Keratinocyte (primary cell): ENCODE data around the gene F12. TPM values are rescaled to one million over a fixed set of nuclear protein-coding genes. Genes with fewer than 3 reads are reported as not detected.

Experiments used
- DNase-seq: peaks from one replicate; pipeline ENCODE4 v3.0.0-alpha.2; 2011; ENCODE audit warnings: low read depth, missing footprints, low spot score
- FAIRE-seq: peaks from 2 replicates; lab custom pipeline; 2011; peaks lifted over from hg19 to GRCh38; lab: Jason Lieb, UNC
- H2AFZ ChIP-seq: 2 replicates; pipeline ENCODE4 v1.6.0; 2012; ENCODE audit warnings: low read length, control low read depth, inconsistent platforms; ENCODE audit not compliant: control insufficient read depth
- H3K27ac ChIP-seq: 2 replicates; pipeline ENCODE4 v1.5.1; 2011; ENCODE audit warnings: low read length; ENCODE audit not compliant: control insufficient read depth, insufficient read depth
- H3K27me3 ChIP-seq: 3 replicates; pipeline ENCODE4 v1.6.0; 2011; ENCODE audit warnings: low read length; ENCODE audit not compliant: control insufficient read depth, insufficient read depth; ENCODE audit errors: extremely low read depth
- H3K36me3 ChIP-seq, 2 experiments: 2 replicates in 1 of 2; 3 replicates in 1 of 2; pipeline ENCODE4 v1.5.1; 2011; ENCODE audit warnings: low read length in 2 of 2, mild to moderate bottlenecking in 1 of 2; ENCODE audit not compliant: control insufficient read depth in 2 of 2, insufficient read depth in 2 of 2; ENCODE audit errors: extremely low read depth in 1 of 2
- H3K4me1 ChIP-seq: 3 replicates; pipeline ENCODE4 v1.5.1; 2011; ENCODE audit warnings: low read length; ENCODE audit not compliant: control insufficient read depth, insufficient read depth; ENCODE audit errors: extremely low read depth
- H3K4me2 ChIP-seq: 3 replicates; pipeline ENCODE4 v1.6.0; 2011; ENCODE audit warnings: low read depth, low read length; ENCODE audit not compliant: control insufficient read depth, insufficient read depth; ENCODE audit errors: extremely low read depth
- H3K4me3 ChIP-seq, 3 experiments: fragments of 200-600 bp in 1 of 3; sonication (generic) in 1 of 3; 2 replicates in 2 of 3; 3 replicates in 1 of 3; pipeline ENCODE4 v1.5.1; 2011 to 2016; ENCODE audit warnings: low read length in 3 of 3, mild to moderate bottlenecking in 3 of 3, control low read depth in 2 of 3, inconsistent platforms in 1 of 3, low read depth in 1 of 3, mixed read lengths in 1 of 3, mixed run types in 1 of 3, moderate library complexity in 1 of 3; ENCODE audit not compliant: control insufficient read depth in 2 of 3, insufficient read depth in 2 of 3; ENCODE audit errors: extremely low read depth in 1 of 3
- H3K79me2 ChIP-seq: 2 replicates; pipeline ENCODE4 v1.6.0; 2012; ENCODE audit warnings: low read length; ENCODE audit not compliant: control insufficient read depth, insufficient read depth
- H3K9ac ChIP-seq: 3 replicates; pipeline ENCODE4 v1.6.0; 2011; ENCODE audit warnings: low read length; ENCODE audit not compliant: control insufficient read depth, insufficient read depth; ENCODE audit errors: extremely low read depth
- H3K9me1 ChIP-seq: 3 replicates; pipeline ENCODE4 v1.6.0; 2011; ENCODE audit warnings: low read length; ENCODE audit not compliant: control insufficient read depth, insufficient read depth; ENCODE audit errors: extremely low read depth
- H3K9me3 ChIP-seq: 2 replicates; pipeline ENCODE4 v1.5.1; 2012; ENCODE audit warnings: low read depth, low read length; ENCODE audit not compliant: control insufficient read depth
- H4K20me1 ChIP-seq: 3 replicates; pipeline ENCODE4 v1.6.0; 2011; ENCODE audit warnings: low read length; ENCODE audit not compliant: control insufficient read depth, insufficient read depth; ENCODE audit errors: extremely low read depth
- EZH2 ChIP-seq: IDR thresholded peaks from one replicate; pipeline ENCODE4 v1.6.1; 2012; ENCODE audit warnings: inconsistent platforms, mild to moderate bottlenecking, low read length, moderate library complexity
- dilution Hi-C: fragments of 300-500 bp; cut with MboI; formaldehyde crosslinking; loops from one replicate; pipeline ENCODE4 v1.7.0; 2020; ENCODE audit warnings: low sequenced_read_pairs; ENCODE audit not compliant: extremely low pct_ligation_motif_present
- polyA plus RNA-seq, 5 experiments: library from polyadenylated mRNA; depleted of rRNA in 3 of 5; stranded (reverse) in 3 of 5; stranded (forward) in 1 of 5; unstranded in 1 of 5; fragments of >200 nt; gene quantifications; 1 replicate in 1 of 5; 2 replicates in 3 of 5; 3 replicates in 1 of 5; pipeline versions ENCODE4 v1.2.1 to v1.2.3, GENCODE V29; 2011 to 2012; ENCODE audit warnings: missing spikeins in 2 of 5, low read depth in 1 of 5, low replicate concordance in 1 of 5
- TF ChIP-seq, protein P1 (sequence below), 3 experiments: IDR thresholded peaks in 1 of 3; conservative IDR thresholded peaks in 1 of 3; optimal IDR thresholded peaks in 1 of 3; 2 replicates in 2 of 3; 3 replicates in 1 of 3; pipeline versions ENCODE3 to v1.5.1; 2011; ENCODE audit warnings: low read length in 3 of 3, mild to moderate bottlenecking in 3 of 3, moderate library complexity in 2 of 3, control low read depth in 1 of 3, inconsistent platforms in 1 of 3; ENCODE audit not compliant: insufficient read depth in 2 of 3; ENCODE audit errors: extremely low read depth in 1 of 3

Gene F12
- polyA plus RNA-seq, 1 donor (not counting 4 experiments of a cell fraction or from before 2014, with no cell fraction given) = 7.7 TPM

DNA sequence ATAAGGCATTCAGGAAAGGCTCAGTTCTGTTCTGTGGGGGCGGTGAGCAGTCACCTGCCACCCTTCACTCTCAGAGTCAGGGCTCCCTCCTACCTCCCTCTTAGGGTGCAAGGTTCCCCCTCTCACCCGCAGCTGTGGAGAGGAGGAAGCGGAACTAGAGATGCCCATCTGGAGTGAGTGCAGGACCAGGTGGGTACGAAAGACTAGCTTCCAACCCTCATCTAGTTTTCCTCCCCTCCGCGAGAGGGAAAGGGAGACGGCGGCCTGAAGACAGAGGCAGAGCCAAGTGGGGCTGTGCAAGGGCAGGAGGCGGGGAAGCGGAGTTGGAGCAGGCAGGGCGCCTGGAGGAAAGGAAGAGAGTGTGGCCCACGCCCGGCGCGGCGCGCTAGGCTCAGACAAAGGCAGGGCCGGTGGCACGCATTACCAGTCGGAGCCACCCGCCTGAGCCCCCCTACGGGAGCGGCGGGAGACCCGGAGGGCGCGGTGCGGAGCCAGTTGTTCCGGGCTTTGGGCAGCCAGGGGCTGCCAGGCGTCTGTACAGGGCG, 44.6 kb upstream of the F12 start:
- peak overlapping the region; percentile 28 for H3K9ac ChIP-seq
- dilution Hi-C loops = no loop called here
- DNase-seq = no peak
- peaks cover 27% of the 10 kb centered on the region for H3K4me1 ChIP-seq
- H3K9me1 ChIP-seq = no peaks in the 10 kb centered on the region
- peak overlapping the region in 2 of 3 experiments; percentile 41 to 47 for H3K4me3 ChIP-seq
- no peak for FAIRE-seq
- no peaks in the 10 kb centered on the region for H3K27me3 ChIP-seq
- H3K36me3 ChIP-seq = peaks cover 12 to 14% of the 10 kb centered on the region in 2 experiments
- peaks cover 5% of the 10 kb centered on the region for H4K20me1 ChIP-seq
- H3K9me3 ChIP-seq = no peaks in the 10 kb centered on the region
- no peak overlapping the region for H2AFZ ChIP-seq
- H3K4me2 ChIP-seq = peak overlapping the region; percentile 85
- H3K27ac ChIP-seq = no peak overlapping the region
- TF ChIP-seq EZH2 = no peak
- TF ChIP-seq, protein P1, sequence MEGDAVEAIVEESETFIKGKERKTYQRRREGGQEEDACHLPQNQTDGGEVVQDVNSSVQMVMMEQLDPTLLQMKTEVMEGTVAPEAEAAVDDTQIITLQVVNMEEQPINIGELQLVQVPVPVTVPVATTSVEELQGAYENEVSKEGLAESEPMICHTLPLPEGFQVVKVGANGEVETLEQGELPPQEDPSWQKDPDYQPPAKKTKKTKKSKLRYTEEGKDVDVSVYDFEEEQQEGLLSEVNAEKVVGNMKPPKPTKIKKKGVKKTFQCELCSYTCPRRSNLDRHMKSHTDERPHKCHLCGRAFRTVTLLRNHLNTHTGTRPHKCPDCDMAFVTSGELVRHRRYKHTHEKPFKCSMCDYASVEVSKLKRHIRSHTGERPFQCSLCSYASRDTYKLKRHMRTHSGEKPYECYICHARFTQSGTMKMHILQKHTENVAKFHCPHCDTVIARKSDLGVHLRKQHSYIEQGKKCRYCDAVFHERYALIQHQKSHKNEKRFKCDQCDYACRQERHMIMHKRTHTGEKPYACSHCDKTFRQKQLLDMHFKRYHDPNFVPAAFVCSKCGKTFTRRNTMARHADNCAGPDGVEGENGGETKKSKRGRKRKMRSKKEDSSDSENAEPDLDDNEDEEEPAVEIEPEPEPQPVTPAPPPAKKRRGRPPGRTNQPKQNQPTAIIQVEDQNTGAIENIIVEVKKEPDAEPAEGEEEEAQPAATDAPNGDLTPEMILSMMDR (optimal IDR thresholded peaks at IDR 0.05 in 1 of 3, IDR thresholded peaks at IDR 0.05 in 1 of 3, conservative IDR thresholded peaks at IDR 0.05 in 1 of 3; ENCODE audit: extremely low read depth in 1 of 3, insufficient read depth in 2 of 3, low read length in 3 of 3) = no peak
- no peaks in the 10 kb centered on the region for H3K79me2 ChIP-seq

- no peak overlapping the region for H3K4me3 ChIP-seq
- H3K4me2 ChIP-seq = no peak overlapping the region
- H3K79me2 ChIP-seq = no peaks in the 10 kb centered on the region
- no peak overlapping the region for H2AFZ ChIP-seq
- H3K27ac ChIP-seq = no peak overlapping the region
- TF ChIP-seq, protein P1 (optimal IDR thresholded peaks at IDR 0.05 in 1 of 3, IDR thresholded peaks at IDR 0.05 in 1 of 3, conservative IDR thresholded peaks at IDR 0.05 in 1 of 3; ENCODE audit: extremely low read depth in 1 of 3, insufficient read depth in 2 of 3, low read length in 3 of 3) = peak in 2 of 3 experiments; percentile 21 to 32
- no peak for TF ChIP-seq EZH2
- peak; percentile 13 for FAIRE-seq
- no peaks in the 10 kb centered on the region for H3K9me1 ChIP-seq
- H3K36me3 ChIP-seq = peaks cover 6 to 8% of the 10 kb centered on the region in 2 experiments
- H4K20me1 ChIP-seq = peaks cover 5% of the 10 kb centered on the region
- peaks cover 32% of the 10 kb centered on the region for H3K4me1 ChIP-seq
- no peaks in the 10 kb centered on the region for H3K9me3 ChIP-seq
- H3K9ac ChIP-seq = no peak overlapping the region
- DNase-seq = no peak
- no peaks in the 10 kb centered on the region for H3K27me3 ChIP-seq
- dilution Hi-C loops = no loop called here
Observed at GRCh38 chr5:177452688-177453638, 43.6 kb upstream of the F12 start.
